ENCODE results near the gene CXCL17.
"Not testable (repeated sequence)": the region's sequence is repeated elsewhere in the genome, so short reads cannot be mapped to it uniquely, and the experiment has no call there.

CXCL17 gene

GRCh38 chr19:42471554-42472249 lies 29.0 kb upstream of the CXCL17 start:
- Mint-ChIP-seq H3K4me1 (peaks cover 33% of the 10 kb centered on the region), H3K27me3 (no peaks in the 10 kb centered on the region), H3K27ac (no peak overlapping the region), H3K9me3 (no peaks in the 10 kb centered on the region), H3K4me3 (no peak overlapping the region)
- DNase-seq (no peak), ATAC-seq (no peak)

- DNase-seq (peak in 1 of 2 donors; percentile 32), ATAC-seq (peak; percentile 87)
- H3K27ac Mint-ChIP-seq, result peak overlapping the region in 1 of 2 donors; percentile 83
- H3K27me3 Mint-ChIP-seq, result no peaks in the 10 kb centered on the region
- no peaks in the 10 kb centered on the region for H3K9me3 Mint-ChIP-seq
- peaks cover 45% of the 10 kb centered on the region for H3K4me1 Mint-ChIP-seq
- peak overlapping the region in 1 of 2 donors; percentile 2 for H3K4me3 Mint-ChIP-seq
Observed at GRCh38 chr19:42469311-42470235, 26.8 kb upstream of the CXCL17 start.

- peak overlapping the region; percentile 16 to 31 for H3K4me3 Mint-ChIP-seq
- ATAC-seq, result no peak
- H3K27ac Mint-ChIP-seq, result peak overlapping the region; percentile 66 to 91
Observed at GRCh38 chr19:42468273-42468796, 25.6 kb upstream of the CXCL17 start.

GRCh38 chr19:42467183-42467760 lies 24.5 kb upstream of the CXCL17 start:
- DNase-seq (no peak), ATAC-seq (peak; percentile 31)
- no peaks in the 10 kb centered on the region for H3K9me3 Mint-ChIP-seq
- peak overlapping the region; percentile 16 to 46 for H3K4me3 Mint-ChIP-seq
- H3K27ac Mint-ChIP-seq, result peak overlapping the region in 1 of 2 donors; percentile 43
- no peaks in the 10 kb centered on the region for H3K27me3 Mint-ChIP-seq
- peaks cover 45% of the 10 kb centered on the region for H3K4me1 Mint-ChIP-seq

More at GRCh38 chr19:42468273-42468796, 25.6 kb upstream of the CXCL17 start:
- H3K4me1 Mint-ChIP-seq, result peaks cover 45% of the 10 kb centered on the region
- no peaks in the 10 kb centered on the region for H3K27me3 Mint-ChIP-seq
- no peak for DNase-seq
- no peaks in the 10 kb centered on the region for H3K9me3 Mint-ChIP-seq

GRCh38 chr19:42466521-42467182 lies 23.9 kb upstream of the CXCL17 start:
- ATAC-seq, result no peak
- Mint-ChIP-seq H3K27me3 (no peaks in the 10 kb centered on the region), H3K27ac (peak overlapping the region in 1 of 2 donors; percentile 43), H3K9me3 (no peaks in the 10 kb centered on the region), H3K4me3 (peak overlapping the region; percentile 14 to 16), H3K4me1 (peaks cover 45% of the 10 kb centered on the region)
- DNase-seq, result no peak

GRCh38 chr19:42465827-42466280 lies 23.1 kb upstream of the CXCL17 start:
- H3K27me3 Mint-ChIP-seq, result no peaks in the 10 kb centered on the region
- H3K27ac Mint-ChIP-seq, result peak overlapping the region in 1 of 2 donors; percentile 75
- ATAC-seq (no peak), DNase-seq (no peak)
- no peak overlapping the region for H3K4me3 Mint-ChIP-seq
- H3K9me3 Mint-ChIP-seq, result no peaks in the 10 kb centered on the region
- peaks cover 45% of the 10 kb centered on the region for H3K4me1 Mint-ChIP-seq

- Mint-ChIP-seq H3K4me3 (no peak overlapping the region), H3K27ac (no peak overlapping the region), H3K27me3 (no peaks in the 10 kb centered on the region), H3K9me3 (no peaks in the 10 kb centered on the region), H3K4me1 (peaks cover 13% of the 10 kb centered on the region)
- ATAC-seq (no peak), DNase-seq (no peak)
Observed at GRCh38 chr19:42461700-42462324, 19.1 kb upstream of the CXCL17 start.

- H3K4me1 Mint-ChIP-seq, ATAC-seq, H3K27ac Mint-ChIP-seq, H3K27me3 Mint-ChIP-seq, DNase-seq, H3K9me3 Mint-ChIP-seq, H3K4me3 Mint-ChIP-seq: not testable (repeated sequence)
Observed at GRCh38 chr19:42461231-42461630, 18.5 kb upstream of the CXCL17 start.

GRCh38 chr19:42459926-42460325 lies 17.2 kb upstream of the CXCL17 start:
- Mint-ChIP-seq H3K9me3 (no peaks in the 10 kb centered on the region), H3K4me1 (peaks cover 14% of the 10 kb centered on the region), H3K27ac (no peak overlapping the region), H3K4me3 (no peak overlapping the region), H3K27me3 (no peaks in the 10 kb centered on the region)
- DNase-seq (no peak), ATAC-seq (no peak)

- Mint-ChIP-seq H3K27me3 (no peaks in the 10 kb centered on the region), H3K27ac (no peak overlapping the region), H3K4me1 (peaks cover 23% of the 10 kb centered on the region), H3K9me3 (no peaks in the 10 kb centered on the region), H3K4me3 (no peak overlapping the region)
- no peak for ATAC-seq
- no peak for DNase-seq
Observed at GRCh38 chr19:42455621-42456081, 12.9 kb upstream of the CXCL17 start.

- ATAC-seq (no peak), DNase-seq (no peak)
- Mint-ChIP-seq H3K4me1 (peaks cover 23% of the 10 kb centered on the region), H3K27me3 (no peaks in the 10 kb centered on the region), H3K9me3 (no peaks in the 10 kb centered on the region), H3K27ac (no peak overlapping the region), H3K4me3 (no peak overlapping the region)
Observed at GRCh38 chr19:42455086-42455485, 12.3 kb upstream of the CXCL17 start.

- ATAC-seq, result no peak
- peak overlapping the region in 1 of 2 donors; percentile 9 for H3K27ac Mint-ChIP-seq
- no peaks in the 10 kb centered on the region for H3K27me3 Mint-ChIP-seq
Observed at GRCh38 chr19:42452590-42452989, 9.8 kb upstream of the CXCL17 start.

GRCh38 chr19:42450314-42450934 lies 7.7 kb upstream of the CXCL17 start:
- H3K9me3 Mint-ChIP-seq, result no peaks in the 10 kb centered on the region
- ATAC-seq, result peak; percentile 99
- H3K27ac Mint-ChIP-seq, result no peak overlapping the region
- no peak overlapping the region for H3K4me3 Mint-ChIP-seq
- H3K27me3 Mint-ChIP-seq, result no peaks in the 10 kb centered on the region
- peak; percentile 76 to 83 for DNase-seq
- peaks cover 15% of the 10 kb centered on the region for H3K4me1 Mint-ChIP-seq

More at GRCh38 chr19:42452590-42452989, 9.8 kb upstream of the CXCL17 start:
- H3K4me3 Mint-ChIP-seq, result no peak overlapping the region
- no peak for DNase-seq
- no peaks in the 10 kb centered on the region for H3K9me3 Mint-ChIP-seq
- peaks cover 23% of the 10 kb centered on the region for H3K4me1 Mint-ChIP-seq

GRCh38 chr19:42448306-42448705 lies 5.6 kb upstream of the CXCL17 start:
- ATAC-seq, H3K4me1 Mint-ChIP-seq, DNase-seq, H3K9me3 Mint-ChIP-seq, H3K27ac Mint-ChIP-seq, H3K27me3 Mint-ChIP-seq, H3K4me3 Mint-ChIP-seq: not testable (repeated sequence)

Data from stimulated activated naive CD8-positive, alpha-beta T cell treated with anti-CD3 and anti-CD28 coated beads, Interleukin-15, amount 100 ng/mL, for 72 hours (primary cell).